H1 (cell line): ENCODE data around the gene SDF2L1. TPM values are rescaled to one million over a fixed set of nuclear protein-coding genes. Genes with fewer than 3 reads are reported as not detected.

Experiments used
- CTCF ChIA-PET: fragments of 300-600 bp; sonication (Branson Sonifier 250); formaldehyde crosslinking; loops from one replicate; lab custom pipeline; 2021; ENCODE audit not compliant: partially characterized antibody; lab: Charles Lee
- POLR2A ChIA-PET: fragments of 300-600 bp; sonication (Branson Sonifier 250); formaldehyde crosslinking; loops from one replicate; lab custom pipeline; 2021; ENCODE audit warnings: inconsistent platforms; ENCODE audit not compliant: partially characterized antibody; lab: Charles Lee
- DNase-seq, 2 experiments: peaks; one replicate each; pipeline versions ENCODE4 v3.0.0 to v3.0.0-alpha.2; 2010 to 2022; ENCODE audit warnings: low spot score in 2 of 2, low read depth in 1 of 2, mixed read lengths in 1 of 2
- FAIRE-seq: peaks from 2 replicates; lab custom pipeline; 2011; peaks lifted over from hg19 to GRCh38; lab: Jason Lieb, UNC
- H2AFZ ChIP-seq: 2 replicates; pipeline ENCODE4 v1.8.1; 2012; ENCODE audit warnings: low read length, inconsistent platforms
- H2AK5ac ChIP-seq: 2 replicates; pipeline ENCODE4 v1.6.1; 2013; ENCODE audit warnings: low read depth, low read length
- H2BK120ac ChIP-seq: replicated peaks from 2 replicates; pipeline ENCODE3; 2013; ENCODE audit warnings: low read depth, low read length, inconsistent platforms
- H2BK12ac ChIP-seq: 2 replicates; pipeline ENCODE4 v1.6.1; 2013; ENCODE audit warnings: low read depth, low read length
- H2BK15ac ChIP-seq: 2 replicates; pipeline ENCODE4 v1.6.1; 2013; ENCODE audit warnings: low read length
- H2BK20ac ChIP-seq: 2 replicates; pipeline ENCODE4 v1.6.1; 2013; ENCODE audit warnings: low read length
- H2BK5ac ChIP-seq: 2 replicates; pipeline ENCODE4 v1.6.1; 2013; ENCODE audit warnings: low read depth, low read length
- H3K14ac ChIP-seq: 2 replicates; pipeline ENCODE4 v1.6.1; 2013; ENCODE audit warnings: inconsistent platforms; ENCODE audit not compliant: insufficient read length
- H3K18ac ChIP-seq: 2 replicates; pipeline ENCODE4 v1.6.1; 2013; ENCODE audit warnings: low read length; ENCODE audit errors: extremely low read depth
- H3K23ac ChIP-seq: 2 replicates; pipeline ENCODE4 v1.6.1; 2013; ENCODE audit warnings: inconsistent platforms; ENCODE audit not compliant: insufficient read length
- H3K23me2 ChIP-seq: 2 replicates; pipeline ENCODE4 v1.6.1; 2013; ENCODE audit warnings: low read depth, low read length
- H3K27ac ChIP-seq: 2 replicates; pipeline ENCODE4 v1.6.1; 2011; ENCODE audit warnings: low read depth, low read length, inconsistent platforms
- H3K27me3 ChIP-seq, 4 experiments: replicated peaks in 1 of 4; 1 replicate in 1 of 4; 2 replicates in 3 of 4; pipeline versions ENCODE4 v1.6.1 to v1.8.1; 2011 to 2013; ENCODE audit warnings: low read length in 3 of 4, mild to moderate bottlenecking in 3 of 4, inconsistent platforms in 2 of 4, mixed read lengths in 2 of 4, moderate library complexity in 1 of 4; ENCODE audit not compliant: control insufficient read depth in 3 of 4, insufficient read depth in 3 of 4; ENCODE audit errors: extremely low read depth in 1 of 4
- H3K36me3 ChIP-seq, 4 experiments: 2 replicates each; pipeline versions ENCODE4 v1.6.1 to v1.8.1; 2011 to 2013; ENCODE audit warnings: mild to moderate bottlenecking in 4 of 4, low read length in 3 of 4, moderate library complexity in 2 of 4, control low read depth in 1 of 4, inconsistent platforms in 1 of 4; ENCODE audit not compliant: insufficient read depth in 4 of 4, control insufficient read depth in 2 of 4
- H3K4ac ChIP-seq: replicated peaks from 2 replicates; pipeline ENCODE3; 2013; ENCODE audit warnings: low read length, low read depth, mixed read lengths, inconsistent platforms; ENCODE audit not compliant: insufficient read length
- H3K4me1 ChIP-seq, 4 experiments: replicated peaks in 1 of 4; 1 replicate in 1 of 4; 2 replicates in 3 of 4; pipeline versions ENCODE4 v1.6.1 to v1.8.1; 2011 to 2013; ENCODE audit warnings: low read length in 3 of 4, inconsistent platforms in 2 of 4, mixed read lengths in 1 of 4; ENCODE audit not compliant: insufficient read depth in 4 of 4, control insufficient read depth in 3 of 4
- H3K4me2 ChIP-seq, 2 experiments: 2 replicates each; pipeline versions ENCODE4 v1.6.1 to v1.8.1; 2011 to 2013; ENCODE audit warnings: low read depth in 2 of 2, low read length in 2 of 2, control low read depth in 1 of 2, inconsistent platforms in 1 of 2, mild to moderate bottlenecking in 1 of 2; ENCODE audit not compliant: insufficient read depth in 1 of 2
- H3K4me3 ChIP-seq, 4 experiments: fragments of 200-600, 300-600 bp in 1 of 4; sonication (generic), shearing (Covaris generic), sonication (Bioruptor Twin) in 1 of 4; 2 replicates each; pipeline versions ENCODE4 v1.5.1 to v1.8.1; 2011 to 2016; ENCODE audit warnings: low read length in 4 of 4, low read depth in 3 of 4, control low read depth in 2 of 4, inconsistent platforms in 2 of 4, mild to moderate bottlenecking in 2 of 4, mixed read lengths in 1 of 4, moderate library complexity in 1 of 4; ENCODE audit not compliant: insufficient read depth in 2 of 4; ENCODE audit errors: extremely low read depth in 1 of 4
- H3K56ac ChIP-seq: replicated peaks from 2 replicates; pipeline ENCODE3; 2013; ENCODE audit warnings: low read depth, mild to moderate bottlenecking, mixed read lengths, low read length, inconsistent platforms; ENCODE audit not compliant: insufficient read length
- H3K79me1 ChIP-seq: 2 replicates; pipeline ENCODE4 v1.6.1; 2013; ENCODE audit warnings: low read depth, low read length, control low read depth
- H3K79me2 ChIP-seq, 2 experiments: 2 replicates each; pipeline versions ENCODE4 v1.6.1 to v1.8.1; 2012 to 2013; ENCODE audit warnings: low read length in 2 of 2, mild to moderate bottlenecking in 2 of 2, inconsistent platforms in 1 of 2; ENCODE audit not compliant: insufficient read depth in 2 of 2, control insufficient read depth in 1 of 2
- H3K9ac ChIP-seq, 4 experiments: replicated peaks in 1 of 4; 1 replicate in 1 of 4; 2 replicates in 3 of 4; pipeline versions ENCODE4 v1.6.1 to v1.8.1; 2011 to 2013; ENCODE audit warnings: low read depth in 3 of 4, low read length in 3 of 4, control low read depth in 2 of 4, mild to moderate bottlenecking in 2 of 4, moderate library complexity in 2 of 4, inconsistent platforms in 1 of 4; ENCODE audit errors: extremely low read depth in 1 of 4
- H3K9me3 ChIP-seq, 2 experiments: 2 replicates each; pipeline versions ENCODE4 v1.6.1 to v1.8.1; 2012 to 2013; ENCODE audit warnings: mild to moderate bottlenecking in 2 of 2, moderate library complexity in 2 of 2, control low read depth in 1 of 2, inconsistent platforms in 1 of 2, low read depth in 1 of 2, low read length in 1 of 2, mixed read lengths in 1 of 2; ENCODE audit not compliant: insufficient read depth in 2 of 2
- H4K20me1 ChIP-seq, 2 experiments: replicated peaks in 1 of 2; 2 replicates each; pipeline versions ENCODE3 to v1.8.1; 2011 to 2013; ENCODE audit warnings: inconsistent platforms in 2 of 2, low read length in 2 of 2, mild to moderate bottlenecking in 1 of 2; ENCODE audit not compliant: insufficient read depth in 2 of 2, control insufficient read depth in 1 of 2
- H4K5ac ChIP-seq: 2 replicates; pipeline ENCODE4 v1.6.1; 2013; ENCODE audit warnings: low read length, low read depth, mixed read lengths, inconsistent platforms; ENCODE audit not compliant: insufficient read length
- H4K8ac ChIP-seq: 2 replicates; pipeline ENCODE4 v1.8.0; 2013; ENCODE audit warnings: mild to moderate bottlenecking, moderate library complexity, low read length, inconsistent platforms; ENCODE audit not compliant: insufficient read depth; ENCODE audit errors: extremely low read depth
- H4K91ac ChIP-seq: replicated peaks from 2 replicates; pipeline ENCODE3; 2013; ENCODE audit warnings: low read length, mixed read lengths, inconsistent platforms; ENCODE audit not compliant: insufficient read length
- ASH2L ChIP-seq: fragments of 200-600, 300-600 bp; sonication (generic); IDR thresholded peaks from one replicate; pipeline ENCODE4 v1.7.1; 2017; ENCODE audit warnings: low read length
- BCL11A ChIP-seq, 2 experiments: IDR thresholded peaks; one replicate each; pipeline ENCODE4 v1.6.1; 2011; ENCODE audit warnings: low read depth in 2 of 2, low read length in 2 of 2, mild to moderate bottlenecking in 2 of 2
- CBX5 ChIP-seq: fragments of 300-800, 300-1000 bp; sonication (generic); IDR thresholded peaks from 2 replicates; pipeline ENCODE4 v1.7.1; 2016; ENCODE audit warnings: antibody characterized with exemption, low read length, low read depth
- EZH2 ChIP-seq: fragments of 200-600 bp; sonication (generic); IDR thresholded peaks from 2 replicates; pipeline ENCODE4 v1.7.1; 2012; ENCODE audit warnings: low read depth, mild to moderate bottlenecking, moderate library complexity, low read length, inconsistent platforms; ENCODE audit not compliant: severe bottlenecking
- GABPA ChIP-seq: IDR thresholded peaks from 2 replicates; pipeline ENCODE4 v1.6.1; 2011; ENCODE audit warnings: mild to moderate bottlenecking, low read length, moderate library complexity, borderline replicate concordance; ENCODE audit not compliant: insufficient read depth
- MAFK ChIP-seq: IDR thresholded peaks from 2 replicates; pipeline ENCODE4 v1.6.1; 2012; ENCODE audit warnings: low read depth, mild to moderate bottlenecking, improper control_type of control experiment, low read length
- RNF2 ChIP-seq: fragments of 200-900, 300-1000 bp; sonication (generic); IDR thresholded peaks from 2 replicates; pipeline ENCODE4 v1.7.1; 2016; ENCODE audit warnings: borderline replicate concordance, low read depth, mild to moderate bottlenecking, antibody characterized with exemption, low read length; ENCODE audit not compliant: poor library complexity, severe bottlenecking; ENCODE audit errors: missing control alignments
- ZNF274 ChIP-seq: IDR thresholded peaks from 2 replicates; pipeline ENCODE4 v1.7.0; 2012; ENCODE audit warnings: low read length, borderline replicate concordance; ENCODE audit errors: extremely low read depth
- WGBS, 2 experiments: shearing (Covaris generic) in 1 of 2; methylation state at CpG; one replicate each; pipeline versions ENCODE4 v1.1.6 to v1.1.7; 2013 to 2015; ENCODE audit warnings: low lambda C conversion rate in 2 of 2, mixed read lengths in 2 of 2, inconsistent platforms in 1 of 2, low coverage in 1 of 2, missing lambda C conversion rate in 1 of 2; ENCODE audit not compliant: insufficient replicate concordance in 2 of 2, insufficient coverage in 1 of 2, insufficient read length in 1 of 2; ENCODE audit errors: extremely low coverage in 1 of 2, missing lambda C conversion rate in 1 of 2; 5-methylcytosine and 5-hydroxymethylcytosine counted together
- polyA plus RNA-seq, 7 experiments: library from polyadenylated mRNA; depleted of rRNA in 3 of 7; stranded (reverse) in 5 of 7; unstranded in 2 of 7; fragments of >200 nt in 5 of 7; fragments of 200-250 nt in 2 of 7; gene quantifications; 1 replicate in 5 of 7; 2 replicates in 1 of 7; 4 replicates in 1 of 7; pipeline versions ENCODE4 v1.2.1 to v1.2.3, GENCODE V29; 2011 to 2013; ENCODE audit warnings: missing spikeins in 2 of 7, mixed read lengths in 2 of 7
- total RNA-seq: library from RNA; stranded (reverse); fragmentation: NEBNext Ultra II Directional; extraction: Animal tissue kit (Norgen Biotek cat#: 25700); gene quantifications from 2 replicates; pipeline ENCODE4 v1.2.1, GENCODE V29; 2021
- TF ChIP-seq, protein P1 (sequence below): IDR thresholded peaks from 2 replicates; pipeline ENCODE4 v1.6.1; 2012; ENCODE audit warnings: low read length, inconsistent platforms

SDF2L1 gene
- total and polyA plus RNA-seq, 2 of the 8 experiments (the other 6 are each of a cell fraction or from before 2014, with no cell fraction given), result 51.1 to 59.6 TPM

DNA sequence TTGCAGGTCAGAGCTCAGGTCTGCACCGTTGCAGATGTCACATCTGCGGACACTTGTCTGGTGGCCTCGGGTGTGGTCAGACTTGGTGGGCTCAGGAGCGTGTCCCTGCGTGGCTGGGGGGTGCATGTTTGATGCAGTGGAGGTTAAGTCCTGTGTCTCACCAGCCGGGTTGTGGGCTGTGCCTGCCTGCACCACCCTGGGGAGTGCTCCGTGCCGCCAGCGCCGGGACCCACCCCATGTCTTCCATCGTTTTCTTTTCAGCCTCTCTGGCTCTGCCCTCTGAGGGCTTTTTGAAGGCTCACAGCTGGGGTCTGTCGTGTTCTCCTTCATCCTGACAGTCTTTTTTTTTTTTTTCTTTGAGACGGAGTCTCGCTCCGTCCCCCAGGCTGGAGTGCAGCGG lies 49.7 kb downstream of the SDF2L1 start:
- Histone ChIP-seq H4K5ac (no peak overlapping the region), H4K8ac (no peak overlapping the region; the same call in 1 of the 2 replicates), H2BK20ac (no peak overlapping the region), H4K91ac (no peak overlapping the region), H3K9ac (no peak overlapping the region), H3K4me2 (no peak overlapping the region), H3K79me2 (no peaks in the 10 kb centered on the region), H3K27ac (no peak overlapping the region), H3K4ac (no peak overlapping the region), H3K79me1 (no peaks in the 10 kb centered on the region), H3K36me3 (peaks cover 0 to 9% (median 2%) of the 10 kb centered on the region in 4 experiments; a peak in 4 of 8 replicates), H3K4me3 (no peak overlapping the region), H3K27me3 (no peaks in the 10 kb centered on the region), H3K14ac (no peak overlapping the region), H3K9me3 (no peaks in the 10 kb centered on the region), H3K56ac (no peak overlapping the region), H2BK120ac (no peak overlapping the region), H3K23me2 (peaks cover 4% of the 10 kb centered on the region; the same call in 1 of the 2 replicates), H3K18ac (no peak overlapping the region), H2BK5ac (no peak overlapping the region), H4K20me1 (peaks cover 0 to 2% of the 10 kb centered on the region in 2 experiments), H2BK15ac (no peak overlapping the region), H3K23ac (no peak overlapping the region), H2AFZ (no peak overlapping the region), H3K4me1 (no peaks in the 10 kb centered on the region), H2AK5ac (no peak overlapping the region), H2BK12ac (no peak overlapping the region)
- no peak for FAIRE-seq
- ChIA-PET CTCF (interaction anchor here (1.1 kb wide), 1 partner anchor 10 kb away, joined by 3 read pairs; no protein-coding TSS in a partner anchor), POLR2A (interaction anchor here (0.6 to 1.6 kb wide), 4 partner anchors 34 to 855 kb away, joined by 3 to 4 read pairs (median 3); no protein-coding TSS in a partner anchor)
- DNase-seq, result no peak
- 89% methylated on average over 12 of the region's 16 CpGs; no CpG with 5 or more reads in 1 of the 2 experiments for WGBS, 2 experiments
- TF ChIP-seq GABPA (no peak), MAFK (no peak), ASH2L (no peak), ZNF274 (no peak), RNF2 (no peak), EZH2 (no peak), CBX5 (no peak), BCL11A (IDR thresholded peaks at IDR 0.05; ENCODE audit: low read depth in 2 of 2, low read length in 2 of 2) (no peak)
- TF ChIP-seq, protein P1, sequence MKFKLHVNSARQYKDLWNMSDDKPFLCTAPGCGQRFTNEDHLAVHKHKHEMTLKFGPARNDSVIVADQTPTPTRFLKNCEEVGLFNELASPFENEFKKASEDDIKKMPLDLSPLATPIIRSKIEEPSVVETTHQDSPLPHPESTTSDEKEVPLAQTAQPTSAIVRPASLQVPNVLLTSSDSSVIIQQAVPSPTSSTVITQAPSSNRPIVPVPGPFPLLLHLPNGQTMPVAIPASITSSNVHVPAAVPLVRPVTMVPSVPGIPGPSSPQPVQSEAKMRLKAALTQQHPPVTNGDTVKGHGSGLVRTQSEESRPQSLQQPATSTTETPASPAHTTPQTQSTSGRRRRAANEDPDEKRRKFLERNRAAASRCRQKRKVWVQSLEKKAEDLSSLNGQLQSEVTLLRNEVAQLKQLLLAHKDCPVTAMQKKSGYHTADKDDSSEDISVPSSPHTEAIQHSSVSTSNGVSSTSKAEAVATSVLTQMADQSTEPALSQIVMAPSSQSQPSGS, result no peak
